ENCODE results near the gene MYH11. TPM values are rescaled to one million over a fixed set of nuclear protein-coding genes. Genes with fewer than 3 reads are reported as not detected.

Gene MYH11
- total RNA-seq, 1 experiment from 2014 or later: 0.05 TPM

GRCh38 chr16:15837761-15838160 is 19.1 kb downstream of the MYH11 start:
- CTCF ChIA-PET: no interaction called here
- DNase-seq: no peak
- Mint-ChIP-seq H3K27me3 (ENCODE audit: unreplicated experiment) (peaks cover 28% of the 10 kb centered on the region), H3K36me3 (ENCODE audit: insufficient read depth, unreplicated experiment) (no peaks in the 10 kb centered on the region), H3K27ac (ENCODE audit: unreplicated experiment) (no peak overlapping the region), H3K9me3 (ENCODE audit: low read depth, unreplicated experiment) (no peaks in the 10 kb centered on the region), H3K4me3 (ENCODE audit: low read depth, unreplicated experiment) (no peak overlapping the region), H3K4me1 (ENCODE audit: low read depth, unreplicated experiment) (no peaks in the 10 kb centered on the region)
- BruUV-seq (replicated peaks): no TSS peak
- intact Hi-C loops (cut with micrococcal nuclease; ENCODE audit: unreplicated experiment): no loop called here
- no peak for TF ChIP-seq CTCF (IDR thresholded peaks at IDR 0.05; ENCODE audit: unreplicated experiment)

- no TSS peak for BruUV-seq (replicated peaks)
Observed at GRCh38 chr16:15836965-15837611, 19.7 kb downstream of the MYH11 start.

GRCh38 chr16:15836074-15836473 is 20.8 kb downstream of the MYH11 start:
- CTCF ChIA-PET: interaction anchor here (0.7 to 0.9 kb wide), 2 partner anchors 13 to 93 kb away, joined by 3 to 4 read pairs; no protein-coding TSS in a partner anchor

More at GRCh38 chr16:15836965-15837611, 19.7 kb downstream of the MYH11 start:
- Mint-ChIP-seq H3K4me1 (ENCODE audit: low read depth, unreplicated experiment) (no peaks in the 10 kb centered on the region), H3K4me3 (ENCODE audit: low read depth, unreplicated experiment) (no peak overlapping the region), H3K9me3 (ENCODE audit: low read depth, unreplicated experiment) (no peaks in the 10 kb centered on the region), H3K27me3 (ENCODE audit: unreplicated experiment) (peaks cover 28% of the 10 kb centered on the region), H3K36me3 (ENCODE audit: insufficient read depth, unreplicated experiment) (no peaks in the 10 kb centered on the region), H3K27ac (ENCODE audit: unreplicated experiment) (no peak overlapping the region)
- no peak for TF ChIP-seq CTCF (IDR thresholded peaks at IDR 0.05; ENCODE audit: unreplicated experiment)
- intact Hi-C loops (cut with micrococcal nuclease; ENCODE audit: unreplicated experiment): no loop called here
- CTCF ChIA-PET: interaction anchor here (0.7 kb wide), 1 partner anchor 94 kb away, joined by 4 read pairs; no protein-coding TSS in a partner anchor
- no peak for DNase-seq

GRCh38 chr16:15835136-15835878 is 21.5 kb downstream of the MYH11 start:
- intact Hi-C loops (cut with micrococcal nuclease; ENCODE audit: unreplicated experiment): no loop called here
- BruUV-seq (replicated peaks): no TSS peak
- CTCF ChIA-PET: interaction anchor here (0.7 to 0.9 kb wide), 3 partner anchors 13 to 57 kb away, joined by 3 to 4 read pairs (median 3); no protein-coding TSS in a partner anchor
- Mint-ChIP-seq H3K36me3 (ENCODE audit: insufficient read depth, unreplicated experiment) (no peaks in the 10 kb centered on the region), H3K27me3 (ENCODE audit: unreplicated experiment) (peaks cover 28% of the 10 kb centered on the region), H3K4me1 (ENCODE audit: low read depth, unreplicated experiment) (no peaks in the 10 kb centered on the region), H3K27ac (ENCODE audit: unreplicated experiment) (no peak overlapping the region), H3K4me3 (ENCODE audit: low read depth, unreplicated experiment) (no peak overlapping the region), H3K9me3 (ENCODE audit: low read depth, unreplicated experiment) (no peaks in the 10 kb centered on the region)
- DNase-seq: no peak
- no peak for TF ChIP-seq CTCF (IDR thresholded peaks at IDR 0.05; ENCODE audit: unreplicated experiment)

More at GRCh38 chr16:15836074-15836473, 20.8 kb downstream of the MYH11 start:
- no peaks in the 10 kb centered on the region for H3K36me3 Mint-ChIP-seq (ENCODE audit: insufficient read depth, unreplicated experiment)
- no peak overlapping the region for H3K4me3 Mint-ChIP-seq (ENCODE audit: low read depth, unreplicated experiment)
- peaks cover 28% of the 10 kb centered on the region for H3K27me3 Mint-ChIP-seq (ENCODE audit: unreplicated experiment)
- no peak overlapping the region for H3K27ac Mint-ChIP-seq (ENCODE audit: unreplicated experiment)
- intact Hi-C loops (cut with micrococcal nuclease; ENCODE audit: unreplicated experiment): no loop called here
- no peak for TF ChIP-seq CTCF (IDR thresholded peaks at IDR 0.05; ENCODE audit: unreplicated experiment)
- H3K4me1 Mint-ChIP-seq (ENCODE audit: low read depth, unreplicated experiment): no peaks in the 10 kb centered on the region
- no TSS peak for BruUV-seq (replicated peaks)
- no peak for DNase-seq
- H3K9me3 Mint-ChIP-seq (ENCODE audit: low read depth, unreplicated experiment): no peaks in the 10 kb centered on the region

Data from Calu3 (cell line).